SK-N-MC (cell line): ENCODE measurements around the gene NUBP2.

ENCODE experiments used
- EZH2 ChIP-seq: fragments of 200-600 bp; sonication (generic); IDR thresholded peaks from one replicate; pipeline ENCODE4 v1.6.1; 2017; ENCODE audit warnings: antibody characterized with exemption
- FOXP2 ChIP-seq: optimal IDR thresholded peaks from 2 replicates; pipeline ENCODE3; 2011; ENCODE audit warnings: mild to moderate bottlenecking, moderate library complexity; ENCODE audit not compliant: insufficient read depth; ENCODE audit errors: extremely low read length, control extremely low read depth
- POLR2AphosphoS5 ChIP-seq: IDR thresholded peaks from 2 replicates; pipeline ENCODE4 v1.6.1; 2012; ENCODE audit warnings: mild to moderate bottlenecking, low read depth, low read length, borderline replicate concordance

DNA sequence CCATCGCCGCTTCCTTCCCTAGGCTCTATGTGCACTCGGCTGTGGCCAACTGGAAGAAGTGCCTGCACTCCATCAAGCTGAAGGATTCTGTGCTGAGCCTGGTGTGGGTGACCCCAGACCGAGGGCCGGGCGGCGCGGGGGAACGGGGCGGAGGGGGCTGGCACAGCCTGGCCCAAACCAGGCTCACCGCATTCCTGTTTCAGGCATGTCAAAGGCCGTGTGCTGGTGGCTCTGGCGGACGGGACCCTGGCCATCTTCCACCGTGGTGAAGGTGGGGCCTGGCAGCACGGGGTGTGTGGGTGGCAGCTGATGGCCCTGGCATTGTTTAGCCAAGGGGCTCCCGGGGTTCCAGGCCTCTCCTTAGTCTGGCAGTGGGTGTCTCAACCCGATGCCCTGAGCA, 16.1 kb upstream of the NUBP2 start:
- no peak for TF ChIP-seq POLR2AphosphoS5
- no peak for TF ChIP-seq EZH2
- TF ChIP-seq FOXP2, result no peak
